ENCODE results near the gene CPA5.
"Not testable (repeated sequence)": the region's sequence is repeated elsewhere in the genome, so short reads cannot be mapped to it uniquely, and the experiment has no call there.

The CPA5 gene, protein sequence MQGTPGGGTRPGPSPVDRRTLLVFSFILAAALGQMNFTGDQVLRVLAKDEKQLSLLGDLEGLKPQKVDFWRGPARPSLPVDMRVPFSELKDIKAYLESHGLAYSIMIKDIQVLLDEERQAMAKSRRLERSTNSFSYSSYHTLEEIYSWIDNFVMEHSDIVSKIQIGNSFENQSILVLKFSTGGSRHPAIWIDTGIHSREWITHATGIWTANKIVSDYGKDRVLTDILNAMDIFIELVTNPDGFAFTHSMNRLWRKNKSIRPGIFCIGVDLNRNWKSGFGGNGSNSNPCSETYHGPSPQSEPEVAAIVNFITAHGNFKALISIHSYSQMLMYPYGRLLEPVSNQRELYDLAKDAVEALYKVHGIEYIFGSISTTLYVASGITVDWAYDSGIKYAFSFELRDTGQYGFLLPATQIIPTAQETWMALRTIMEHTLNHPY

DNA sequence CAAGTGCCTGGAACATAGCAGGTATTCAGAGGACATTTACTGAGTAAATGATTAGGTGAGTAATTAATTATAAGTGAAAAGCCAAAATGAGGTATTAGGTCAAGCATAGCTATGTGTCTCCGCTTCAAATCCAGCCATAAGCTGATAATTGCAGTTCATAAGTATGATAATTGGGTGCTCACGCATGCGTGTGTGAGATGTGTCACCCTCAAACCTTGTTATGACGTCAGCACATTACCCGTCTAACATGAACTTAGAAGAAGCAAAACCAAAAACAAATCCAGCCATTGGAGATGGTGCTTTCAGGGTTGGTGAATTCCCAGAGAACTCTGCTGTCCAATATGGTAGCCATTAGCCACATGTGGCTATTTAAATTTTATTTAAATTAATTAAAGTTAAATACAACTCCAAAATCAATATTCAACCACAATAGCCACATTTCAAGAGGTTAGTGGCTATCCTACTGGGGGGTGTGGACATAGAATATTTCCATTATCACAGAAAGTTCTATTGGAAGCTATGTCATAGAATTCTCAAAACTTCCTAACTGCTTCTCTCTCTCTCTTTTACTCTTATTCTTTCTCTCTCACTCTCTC is at the start of gene CPA5:
CPA5 (plus strand) TSS at position 546 of the 596 bp plus-strand sequence. CDS start 1,670 bp downstream, outside the sequence.
- no peak for DNase-seq (ENCODE audit: low read depth in 2 of 2)

DNA sequence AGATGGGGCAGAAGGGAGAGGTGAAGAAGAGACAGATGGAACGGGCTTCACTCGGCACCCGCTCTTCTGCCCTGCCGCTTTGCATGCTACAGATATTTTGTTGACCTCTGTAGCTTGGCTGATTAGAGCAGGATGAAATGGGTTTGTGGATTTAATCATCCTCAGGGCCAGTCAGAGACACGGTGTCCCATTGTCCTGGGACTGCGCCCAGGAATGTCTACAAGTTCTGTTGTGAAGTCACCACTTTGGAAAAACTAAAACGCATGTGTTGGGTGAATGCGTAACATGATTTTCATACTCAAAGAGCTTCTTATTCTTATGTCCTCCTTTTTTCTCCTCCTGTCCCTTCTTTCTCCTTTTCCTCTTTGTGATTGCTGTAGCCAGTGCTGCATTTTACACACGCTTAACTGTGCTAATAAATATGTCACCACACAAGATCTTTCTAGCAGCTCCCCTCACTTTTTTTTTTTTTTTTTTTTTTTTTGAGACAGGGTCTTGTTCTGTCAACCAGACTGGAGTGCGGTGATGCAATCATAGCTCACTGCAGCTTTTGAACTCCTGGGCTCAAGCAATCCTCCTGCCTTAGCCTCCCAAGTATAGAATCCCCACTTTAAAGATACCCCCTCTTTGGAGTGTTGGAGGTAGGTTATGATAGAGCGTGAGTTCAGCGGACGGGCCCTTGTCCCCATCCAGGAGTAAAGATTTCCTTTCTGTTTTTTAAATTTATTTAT is 48.2 kb upstream of the CPA5 start:
- no peak for DNase-seq (ENCODE audit: low read depth in 2 of 2)

DNA sequence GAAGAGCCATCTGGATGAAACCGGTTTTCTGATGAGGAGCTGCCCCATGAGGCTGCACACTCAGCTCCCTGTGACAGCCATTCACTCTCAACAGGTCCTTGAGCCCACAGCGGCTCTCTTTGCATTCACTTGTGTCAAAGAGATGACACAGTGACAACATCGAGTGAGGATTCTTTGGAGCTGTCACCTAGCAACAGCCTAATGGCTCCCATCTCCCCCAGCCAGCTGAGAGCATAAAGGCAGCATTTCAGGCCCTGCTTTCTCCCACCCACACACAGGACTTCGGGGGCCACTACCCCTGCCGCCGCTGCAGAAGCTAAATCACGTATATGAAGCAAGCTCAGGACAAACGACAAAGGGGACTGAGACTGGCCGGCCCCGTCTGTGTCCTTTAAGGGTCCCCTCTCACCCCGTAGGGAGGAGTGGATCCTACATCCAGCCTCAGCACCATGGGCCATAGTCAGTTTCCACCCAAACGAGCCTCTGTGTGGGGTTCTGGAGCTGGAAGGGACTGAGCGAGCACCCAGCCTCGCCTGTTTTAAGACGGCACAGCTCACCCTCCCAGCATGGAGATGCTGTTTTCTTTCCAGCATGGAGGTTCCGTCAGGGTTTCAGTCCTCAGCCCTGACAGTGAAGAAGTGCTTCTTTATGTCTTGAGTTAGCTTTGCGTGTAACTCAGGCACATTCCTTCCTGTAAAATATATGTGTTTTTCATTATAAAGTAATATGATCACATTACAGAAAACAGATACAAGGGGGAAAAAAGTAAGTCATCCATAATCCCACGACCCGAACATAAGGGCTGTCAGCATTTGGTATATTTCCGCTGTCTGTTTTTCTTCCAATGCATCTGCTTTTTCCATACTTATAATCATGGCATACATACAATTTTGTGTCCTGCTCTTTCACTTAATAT is 46.7 kb upstream of the CPA5 start:
- DNase-seq (ENCODE audit: low read depth in 2 of 2): no peak

DNA sequence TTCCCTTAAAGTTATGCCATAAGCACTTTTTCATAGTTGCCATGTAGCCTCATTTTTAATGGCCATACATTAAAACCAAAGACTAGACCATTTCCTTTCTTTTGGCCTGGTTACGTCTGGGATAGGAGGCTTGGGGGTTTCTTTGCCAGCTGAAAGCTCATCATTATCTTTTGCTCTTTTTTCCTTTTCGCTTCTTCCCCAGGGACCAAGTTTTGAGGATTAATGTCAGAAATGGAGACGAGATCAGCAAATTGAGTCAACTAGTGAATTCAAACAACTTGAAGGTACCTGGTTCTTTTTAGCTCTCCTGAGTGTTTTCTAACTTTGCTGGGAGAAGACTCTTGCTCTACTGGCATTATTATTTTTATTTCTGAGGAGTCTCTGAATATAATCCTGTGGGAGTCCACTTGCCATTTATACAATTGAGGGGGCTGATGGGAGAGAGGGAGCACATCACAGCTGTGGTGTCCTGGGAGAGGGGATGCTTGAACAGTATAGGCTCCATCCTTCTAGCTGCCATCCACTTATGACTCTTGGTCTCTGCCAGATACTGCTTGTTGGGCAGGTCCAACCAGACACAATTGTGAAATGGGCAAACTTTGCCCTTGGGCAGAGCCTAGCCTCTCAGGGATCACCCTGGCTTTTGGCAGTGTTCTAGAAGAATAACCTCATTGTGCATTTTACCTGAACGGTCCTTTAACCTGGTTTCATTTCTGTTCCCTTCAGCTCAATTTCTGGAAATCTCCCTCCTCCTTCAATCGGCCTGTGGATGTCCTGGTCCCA is 45.9 kb upstream of the CPA5 start:
- no peak for DNase-seq (ENCODE audit: low read depth in 2 of 2)

DNA sequence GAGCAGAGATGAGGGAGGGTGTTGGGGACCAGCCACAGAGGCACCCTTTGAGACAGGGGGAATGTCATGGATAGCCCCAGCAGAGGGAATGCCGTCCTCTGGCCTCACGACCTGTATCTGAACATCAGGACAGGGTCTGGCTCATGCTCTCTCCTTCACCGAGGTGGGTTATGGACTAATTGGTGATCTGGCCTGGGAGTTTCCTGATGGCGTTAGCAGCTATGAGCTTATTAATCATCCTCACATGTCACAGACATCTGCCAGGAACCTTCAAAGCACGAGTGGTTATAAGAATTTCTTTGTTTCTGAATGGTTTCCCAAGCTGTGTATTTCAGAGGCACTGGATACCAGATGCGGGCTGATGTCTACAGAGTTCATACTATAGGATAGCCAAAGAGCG is 44.8 kb upstream of the CPA5 start:
- no peak for DNase-seq (ENCODE audit: low read depth in 2 of 2)

DNA sequence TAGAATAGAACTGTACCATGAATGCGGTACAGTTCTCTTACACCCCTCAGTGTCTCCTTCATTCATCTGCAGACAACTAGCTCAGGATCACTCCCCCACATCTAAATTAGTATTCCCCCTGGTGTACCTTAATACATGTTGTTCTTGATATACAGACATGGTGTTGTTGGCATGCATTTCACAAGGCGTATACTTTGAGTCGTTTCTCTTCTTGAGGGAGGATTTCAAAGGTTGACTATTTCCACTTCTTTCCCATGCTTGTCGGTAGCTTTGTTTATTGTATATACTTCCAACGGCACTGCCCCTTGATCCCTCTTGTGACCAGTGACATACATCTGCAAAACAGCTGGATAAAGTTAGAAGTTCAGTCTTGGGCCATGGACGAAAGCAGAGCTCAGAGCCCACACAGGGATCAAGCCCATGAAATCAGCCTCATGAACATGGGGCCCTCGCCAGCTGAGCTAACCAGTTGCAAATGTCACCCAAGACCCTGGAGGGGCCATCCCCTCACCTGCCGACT is 43.1 kb upstream of the CPA5 start:
- no peak for DNase-seq (ENCODE audit: low read depth in 2 of 2)

DNA sequence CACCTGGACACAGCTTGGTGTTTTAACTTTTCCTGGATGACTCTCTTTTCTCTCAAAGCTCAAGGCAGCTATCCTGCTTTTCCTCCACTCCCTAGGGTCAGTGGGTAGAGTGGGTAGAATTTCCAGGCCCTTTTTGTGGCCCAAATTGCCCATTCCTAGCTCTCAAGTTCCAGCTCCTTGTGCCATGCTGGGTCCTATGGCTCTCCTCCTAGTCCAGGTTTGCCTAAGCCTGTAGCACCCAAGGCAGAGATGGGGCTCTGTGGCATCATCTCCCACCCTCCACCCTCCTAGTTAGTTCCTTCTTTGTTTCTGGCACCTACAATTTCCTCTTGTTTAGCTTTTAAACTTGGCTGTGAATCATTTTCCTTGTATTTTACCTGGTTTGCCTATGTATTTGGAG is 42.0 kb upstream of the CPA5 start:
- DNase-seq (ENCODE audit: low read depth in 2 of 2): no peak

DNA sequence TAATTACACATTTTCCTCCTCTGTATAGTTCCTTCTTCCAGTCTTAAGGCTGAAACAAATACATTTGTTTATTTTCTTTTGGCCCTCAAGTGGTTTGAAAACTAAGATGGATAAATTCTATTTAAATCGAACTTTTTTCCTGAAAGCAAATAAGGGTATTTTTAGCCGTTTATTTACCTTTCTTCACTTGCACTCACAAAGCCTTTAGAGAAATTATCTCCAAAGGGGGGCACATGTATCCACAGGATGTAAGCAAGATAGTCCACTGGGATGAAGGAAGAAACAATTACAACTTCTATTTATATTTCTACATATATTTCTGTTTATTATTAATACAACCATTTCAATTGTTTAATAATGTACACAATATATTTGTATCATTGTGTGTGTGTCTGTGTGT is 41.5 kb upstream of the CPA5 start:
- DNase-seq (ENCODE audit: low read depth in 2 of 2): no peak

DNA sequence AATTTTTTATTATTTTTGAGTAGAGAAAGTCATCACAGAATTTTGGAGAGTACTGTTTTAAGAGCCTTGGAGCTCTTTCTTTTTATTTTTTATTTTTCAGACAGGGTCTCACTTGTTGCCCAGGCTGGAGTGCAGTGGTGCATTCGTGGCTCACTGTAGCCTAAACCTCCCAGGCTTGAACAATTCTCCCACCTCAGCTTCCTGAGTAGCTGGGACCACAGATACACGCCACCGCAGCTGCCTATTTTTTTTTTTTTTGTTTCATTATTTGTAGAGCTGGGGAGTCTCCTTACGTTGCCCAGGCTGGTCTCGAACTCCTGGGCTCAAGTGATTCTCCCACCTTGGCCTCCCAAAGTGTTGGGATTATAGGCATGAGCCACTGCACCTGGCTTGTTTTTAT is 41.1 kb upstream of the CPA5 start:
- DNase-seq (ENCODE audit: low read depth in 2 of 2): no peak

DNA sequence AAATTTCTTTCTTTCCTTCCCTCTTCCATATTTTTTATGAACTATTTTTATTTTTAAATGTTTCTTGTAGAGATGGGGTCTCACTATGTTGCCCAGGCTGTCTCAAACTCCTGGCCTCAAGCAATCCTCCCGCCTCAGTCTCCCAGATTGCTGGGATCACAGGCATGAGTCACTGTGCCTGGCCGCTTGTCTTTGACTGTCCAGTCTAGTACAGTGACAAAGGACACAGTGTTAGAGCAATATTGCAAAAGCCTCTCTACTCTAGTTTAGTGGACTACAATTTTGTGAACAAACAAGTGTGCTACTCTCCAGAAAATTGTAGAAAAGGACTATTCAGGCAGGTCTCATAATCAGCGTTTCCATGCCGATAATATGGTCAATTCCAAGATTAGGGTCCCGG is 40.6 kb upstream of the CPA5 start:
- DNase-seq (ENCODE audit: low read depth in 2 of 2): no peak

DNA sequence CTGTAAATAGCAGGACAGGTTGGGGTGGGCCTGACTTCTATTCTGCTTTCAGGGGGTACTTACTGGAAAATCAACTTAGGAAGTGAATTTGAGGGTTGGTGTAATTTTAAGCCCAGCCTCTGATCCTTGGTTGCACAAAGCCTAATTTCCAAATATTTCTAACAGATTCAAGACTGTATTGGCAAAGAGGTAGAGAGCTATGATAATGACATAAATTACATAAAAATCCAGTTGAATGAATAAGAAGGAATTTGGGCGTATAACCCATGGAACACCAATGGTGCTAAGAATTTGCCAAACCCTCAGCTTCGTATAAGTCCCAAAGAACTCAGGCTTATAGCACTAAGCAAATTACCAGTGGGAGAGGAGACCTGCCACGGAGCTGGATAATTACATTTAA is 39.7 kb upstream of the CPA5 start:
- no peak for DNase-seq (ENCODE audit: low read depth in 2 of 2)

DNA sequence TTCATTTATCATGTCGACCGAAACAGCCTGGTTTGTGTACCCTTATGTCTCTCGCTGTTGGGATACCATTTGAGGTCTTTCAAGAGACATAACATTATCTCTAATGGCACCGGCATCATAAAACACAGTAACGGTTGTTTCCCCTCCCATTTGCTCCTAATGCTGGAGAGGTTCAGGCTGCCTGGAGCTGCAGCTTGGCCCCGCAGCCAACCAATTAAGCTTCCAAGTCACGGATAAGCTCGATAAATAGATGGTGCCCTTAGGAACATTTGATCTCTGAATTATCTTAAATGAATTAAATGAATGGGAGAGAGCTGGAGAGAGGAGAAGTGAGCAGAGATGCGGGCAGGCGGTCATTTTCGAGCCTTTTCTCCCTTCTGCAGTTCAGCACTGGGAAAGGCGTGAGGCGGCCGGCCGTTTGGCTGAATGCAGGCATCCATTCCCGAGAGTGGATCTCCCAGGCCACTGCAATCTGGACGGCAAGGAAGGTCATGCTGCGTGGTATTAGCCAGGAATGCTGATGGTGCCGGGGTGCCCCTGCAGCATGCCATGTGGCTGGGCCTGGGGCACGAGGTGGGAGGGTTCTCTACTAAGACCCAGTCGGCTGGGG is 39.1 kb upstream of the CPA5 start:
- DNase-seq (ENCODE audit: low read depth in 2 of 2): no peak

DNA sequence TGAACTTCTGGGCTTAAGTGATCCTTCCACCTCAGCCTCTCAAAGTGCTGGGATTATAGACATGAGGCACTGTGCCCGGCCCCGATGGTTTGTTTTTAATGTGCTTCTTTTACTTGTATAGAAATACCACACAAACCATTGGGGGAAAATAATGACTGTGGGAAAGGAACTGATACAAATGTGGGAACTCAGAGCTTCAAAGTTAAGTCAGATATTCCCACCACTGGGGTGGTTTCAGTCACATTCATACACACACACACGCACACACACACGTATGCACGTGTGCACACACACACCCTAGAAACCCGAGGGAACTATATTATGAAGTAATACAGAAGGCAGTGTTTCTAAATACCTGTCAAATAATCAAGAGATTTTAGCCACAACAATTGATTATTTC is 34.6 kb upstream of the CPA5 start:
- DNase-seq (ENCODE audit: low read depth in 2 of 2): no peak

DNA sequence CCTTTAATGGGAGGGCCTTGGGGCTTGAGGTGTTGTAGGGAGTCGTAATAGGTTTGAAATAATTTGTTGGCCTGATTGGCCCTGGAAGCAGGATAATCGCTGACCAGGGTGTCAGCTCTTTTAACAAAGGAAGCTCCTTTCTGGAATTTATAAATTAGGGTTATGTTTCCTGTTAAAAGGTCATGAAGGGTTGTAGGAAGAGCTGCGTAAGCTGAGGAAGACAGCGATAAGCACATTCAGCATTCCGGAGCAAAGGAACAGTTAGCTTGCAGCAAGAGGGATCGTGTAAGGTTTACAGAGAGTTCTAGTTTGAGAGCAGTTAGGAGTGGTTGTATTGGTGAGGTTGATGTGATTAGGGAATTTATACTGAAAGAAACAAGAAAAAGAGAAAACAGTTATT is 30.3 kb upstream of the CPA5 start:
- no peak for DNase-seq (ENCODE audit: low read depth in 2 of 2)

DNA sequence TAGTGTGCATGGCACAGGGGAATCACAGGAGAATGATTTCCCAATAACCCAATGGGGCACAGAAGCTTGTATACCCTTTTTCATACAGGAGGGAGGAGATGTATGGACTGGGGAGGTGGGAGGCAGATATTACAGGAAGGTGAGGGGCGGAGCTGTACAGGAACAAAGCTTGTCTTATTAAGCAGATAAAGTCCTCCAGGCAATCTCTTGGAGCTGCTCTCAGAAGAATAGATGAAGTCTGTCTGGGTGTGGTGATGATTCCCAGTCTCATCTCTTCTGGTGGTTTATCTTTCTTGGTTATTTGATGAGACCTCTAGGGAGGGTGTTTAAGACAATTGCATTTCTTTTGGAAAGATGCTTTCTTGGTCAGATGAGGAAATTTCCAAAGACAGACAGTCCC is 25.1 kb upstream of the CPA5 start:
- no peak for DNase-seq (ENCODE audit: low read depth in 2 of 2)

DNA sequence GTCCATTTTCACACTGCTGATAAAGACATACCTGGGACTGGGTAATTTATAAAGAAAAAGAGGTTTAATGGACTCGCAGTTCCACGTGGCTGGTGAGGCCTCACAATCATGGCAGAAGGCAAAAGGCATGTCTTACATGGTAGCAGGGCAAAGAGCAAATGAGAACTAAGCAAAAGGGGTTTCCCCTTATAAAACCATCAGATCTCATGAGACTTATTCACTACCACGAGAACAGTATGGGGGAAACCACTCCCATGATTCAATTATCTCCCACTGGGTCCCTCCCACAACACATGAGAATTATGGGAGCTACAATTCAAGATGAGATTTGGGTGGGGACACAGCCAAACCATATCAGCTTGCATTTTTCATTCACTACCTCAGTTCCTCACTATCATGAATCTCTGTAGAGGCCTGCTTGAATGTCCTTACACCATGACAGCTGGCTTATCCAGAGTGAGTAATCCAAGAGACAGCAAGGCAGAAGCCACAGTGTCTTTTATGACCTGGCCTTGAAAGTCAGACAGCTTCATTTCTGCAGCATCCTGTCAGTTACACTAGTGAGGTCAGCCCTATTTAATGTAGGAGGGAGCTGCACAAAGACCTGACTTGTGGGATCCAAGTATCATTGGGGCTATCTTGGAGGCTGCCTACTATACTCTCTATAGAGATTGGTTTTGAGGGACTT is 22.9 kb upstream of the CPA5 start:
- DNase-seq (ENCODE audit: low read depth in 2 of 2): not testable (repeated sequence)

DNA sequence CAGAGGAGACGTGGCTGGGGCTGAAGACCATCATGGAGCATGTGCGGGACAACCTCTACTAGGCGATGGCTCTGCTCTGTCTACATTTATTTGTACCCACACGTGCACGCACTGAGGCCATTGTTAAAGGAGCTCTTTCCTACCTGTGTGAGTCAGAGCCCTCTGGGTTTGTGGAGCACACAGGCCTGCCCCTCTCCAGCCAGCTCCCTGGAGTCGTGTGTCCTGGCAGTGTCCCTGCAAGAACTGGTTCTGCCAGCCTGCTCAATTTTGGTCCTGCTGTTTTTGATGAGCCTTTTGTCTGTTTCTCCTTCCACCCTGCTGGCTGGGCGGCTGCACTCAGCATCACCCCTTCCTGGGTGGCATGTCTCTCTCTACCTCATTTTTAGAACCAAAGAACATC is 22.0 kb upstream of the CPA5 start:
- DNase-seq (ENCODE audit: low read depth in 2 of 2): no peak

DNA sequence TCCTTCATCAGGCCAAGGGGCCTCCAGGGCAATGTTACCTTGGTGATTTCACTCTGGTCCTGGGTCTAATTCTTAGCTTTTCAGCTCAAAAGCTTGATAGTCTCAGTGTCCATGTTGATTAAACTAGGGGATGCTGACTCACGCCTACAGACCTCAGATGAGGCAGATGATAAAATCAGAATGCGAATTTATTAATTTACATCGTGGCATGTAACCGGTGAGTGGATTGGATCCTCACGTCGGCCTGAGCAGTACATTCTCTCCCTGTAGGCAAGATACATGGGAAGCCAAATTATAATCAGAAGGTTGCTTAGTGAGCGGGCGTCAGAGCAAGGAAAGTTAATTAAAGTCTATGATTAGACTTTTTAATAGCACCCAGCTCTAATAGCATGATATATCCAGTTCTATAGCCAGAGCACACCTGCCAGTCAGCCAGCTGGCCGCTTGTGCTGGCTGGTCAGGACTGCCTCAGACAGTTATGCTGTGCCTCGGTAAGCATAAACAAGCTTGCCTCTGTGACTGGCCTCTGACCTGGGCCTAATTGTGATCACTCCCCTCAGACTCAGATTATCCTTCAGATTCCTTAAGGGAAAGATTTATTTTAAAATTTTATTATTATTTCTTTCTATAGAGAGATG is 20.2 kb upstream of the CPA5 start:
- no peak for DNase-seq (ENCODE audit: low read depth in 2 of 2)

DNA sequence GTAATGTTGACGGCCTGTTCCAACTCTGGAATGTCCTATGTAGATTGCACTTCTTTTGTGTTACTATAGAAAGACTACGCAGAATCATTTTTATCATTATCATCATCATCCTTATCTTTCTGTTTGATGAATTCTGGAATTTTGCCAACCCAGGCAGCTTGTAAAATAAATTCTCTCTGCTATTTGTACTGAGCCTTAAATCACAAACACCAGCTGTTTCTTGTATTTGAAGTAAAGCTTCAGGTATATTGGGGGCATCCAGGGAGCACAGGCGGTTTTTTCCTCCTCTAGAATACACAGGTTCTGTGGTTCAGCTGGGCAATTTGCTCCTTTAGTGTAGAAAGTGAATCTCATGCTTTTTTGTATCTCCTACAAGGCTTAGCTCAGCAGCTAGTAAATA is 14.9 kb upstream of the CPA5 start:
- DNase-seq (ENCODE audit: low read depth in 2 of 2): no peak
